ENCODE data around the gene YIPF2. TPM values are rescaled to one million over a fixed set of nuclear protein-coding genes. Genes with fewer than 3 reads are reported as not detected.

Gene YIPF2
- total and polyA plus RNA-seq, 10 of the 15 experiments (the other 5 are each of a cell fraction or from before 2014, with no cell fraction given): 0.92 to 38.9 (median 17.6) TPM

GRCh38 chr19:10899151-10899653 is 29.2 kb downstream of the YIPF2 start:
- Histone ChIP-seq H3K4me3 (no peak overlapping the region), H3K36me3 (ENCODE audit: control insufficient read depth in 2 of 2, insufficient read depth in 2 of 2, low read length in 1 of 2) (peaks cover 3 to 11% of the 10 kb centered on the region in 2 experiments), H3K79me2 (ENCODE audit: control insufficient read depth, insufficient read depth, low read length) (peaks cover 20% of the 10 kb centered on the region), H3K9me3 (replicated peaks; ENCODE audit: control insufficient read depth, insufficient read depth, low read length) (no peaks in the 10 kb centered on the region), H3K9ac (ENCODE audit: control insufficient read depth, insufficient read depth, low read length) (no peak overlapping the region), H3K27me3 (replicated peaks in 1 of 2; ENCODE audit: control insufficient read depth in 2 of 2, insufficient read depth in 2 of 2, low read length in 1 of 2) (no peaks in the 10 kb centered on the region), H2AFZ (ENCODE audit: control insufficient read depth, low read depth, low read length) (no peak overlapping the region), H3K4me2 (ENCODE audit: control insufficient read depth, insufficient read depth) (no peak overlapping the region), H3K27ac (ENCODE audit: control insufficient read depth, insufficient read depth) (no peak overlapping the region), H3K4me1 (ENCODE audit: control insufficient read depth, insufficient read depth, low read length) (peaks cover 4% of the 10 kb centered on the region; the same call in 1 of the 2 replicates), H4K20me1 (ENCODE audit: control insufficient read depth, insufficient read depth) (no peaks in the 10 kb centered on the region; the same call in none of the 2 replicates)
- FAIRE-seq (no peak), DNase-seq (ENCODE audit: low read depth, low spot score) (no peak), ATAC-seq (no peak)
- TF ChIP-seq NR2F1 (conservative IDR thresholded peaks at IDR 0.05) (no peak), IRF3 (IDR thresholded peaks at IDR 0.05) (no peak), RCOR1 (conservative IDR thresholded peaks at IDR 0.05; ENCODE audit: low read depth, low read length) (no peak), CBX3 (IDR thresholded peaks at IDR 0.05; ENCODE audit: borderline replicate concordance, low read depth) (no peak), ZNF384 (IDR thresholded peaks at IDR 0.05; ENCODE audit: borderline replicate concordance, low read depth, low read length) (no peak), HCFC1 (IDR thresholded peaks at IDR 0.05; ENCODE audit: low read length) (no peak)
- 79% methylated on average over 10 of the region's 10 CpGs for WGBS (ENCODE audit: insufficient coverage, insufficient replicate concordance, low lambda C conversion rate, missing lambda C conversion rate)
- CTCF ChIA-PET: no interaction called here
- SMC1A ChIA-PET (ENCODE audit: uncharacterized antibody, unreplicated experiment): interaction anchor here (0.8 kb wide), 1 partner anchor 9 kb away, joined by 3 read pairs; no protein-coding TSS in a partner anchor
- RAD21 ChIA-PET (ENCODE audit: unreplicated experiment): interaction anchor here (0.5 to 1.2 kb wide), 2 partner anchors 28 to 60 kb away, joined by 3 to 4 read pairs; partner anchors contain the start of gene CARM1
- in situ Hi-C loops (cut with MboI): no loop called here
- intact Hi-C loops (cut with micrococcal nuclease; ENCODE audit: unreplicated experiment): no loop called here
- BruUV-seq (replicated peaks): no TSS peak
- POLR2A ChIA-PET: interaction anchor here (0.7 to 1.7 kb wide), 3 partner anchors 11 to 441 kb away, joined by 3 to 5 read pairs (median 5); no protein-coding TSS in a partner anchor
